NCI-H2227 treated with DMSO at 0.1 percent for 48 hours (cell line): ENCODE data around the gene SPATA6.

Experiments
- DNase-seq: peaks from one replicate; lab custom pipeline; 2025; lab: John Stamatoyannopoulos, UW

The SPATA6 gene

GRCh38 chr1:48251821-48252220 lies 220.2 kb downstream of the SPATA6 start:
- no peak for DNase-seq

DNA sequence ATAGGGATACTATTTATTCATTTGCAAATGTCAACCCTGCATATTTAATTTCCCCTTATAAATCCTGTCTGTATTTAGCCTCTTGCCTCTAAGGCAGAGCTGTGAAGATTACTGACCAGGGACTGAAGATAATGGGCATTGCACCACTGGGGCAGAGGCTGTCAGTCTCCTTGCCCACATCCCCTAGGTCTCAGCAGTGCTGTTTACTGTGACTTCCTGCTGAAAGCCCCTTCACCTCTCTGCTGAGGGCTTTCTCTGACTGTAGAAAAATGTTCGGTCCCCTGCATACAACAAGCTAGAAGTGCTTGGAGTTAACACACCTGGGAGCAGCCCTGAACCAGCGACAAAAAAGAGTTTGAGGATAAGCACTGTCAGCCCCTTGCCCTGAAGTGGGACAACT lies 220.7 kb downstream of the SPATA6 start:
- no peak for DNase-seq

DNA sequence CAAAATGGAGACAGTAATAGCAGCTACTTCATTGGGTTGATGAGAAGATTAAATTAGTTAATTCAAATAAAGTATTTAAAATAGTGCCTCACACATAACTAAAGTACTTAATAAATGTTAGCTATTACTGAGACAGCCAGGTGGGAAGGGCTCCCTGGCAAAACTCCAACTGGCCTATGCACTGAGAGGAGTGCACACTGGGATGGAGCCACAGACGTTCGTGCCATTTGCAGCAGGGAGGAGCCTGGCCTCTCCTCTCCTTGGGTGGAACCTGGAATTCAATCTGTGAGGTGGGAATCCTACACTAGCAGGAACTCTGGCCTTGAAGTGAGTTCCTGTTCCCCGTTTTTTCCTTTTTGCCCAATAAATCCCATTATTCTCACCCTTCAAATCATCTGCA lies 221.4 kb downstream of the SPATA6 start:
- no peak for DNase-seq

DNA sequence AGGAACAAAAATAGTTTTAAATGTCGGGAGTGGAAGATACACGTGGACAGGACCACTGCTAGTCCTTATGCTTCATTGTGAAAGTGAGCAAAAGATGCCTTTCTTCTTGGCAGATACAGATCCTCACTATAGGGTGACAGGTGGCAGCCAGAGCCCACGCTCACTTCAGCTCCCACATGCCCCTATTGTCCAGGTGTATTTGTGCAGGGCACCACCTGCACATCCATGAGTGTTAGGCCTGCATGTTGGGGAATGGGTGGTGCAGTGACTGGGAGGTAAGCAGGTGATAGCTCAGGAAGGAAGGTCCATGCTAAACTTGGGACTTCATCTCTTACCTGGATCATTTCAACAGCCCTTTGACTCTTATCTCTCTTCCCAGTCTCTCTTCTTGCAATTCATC lies 222.1 kb downstream of the SPATA6 start:
- no peak for DNase-seq

DNA sequence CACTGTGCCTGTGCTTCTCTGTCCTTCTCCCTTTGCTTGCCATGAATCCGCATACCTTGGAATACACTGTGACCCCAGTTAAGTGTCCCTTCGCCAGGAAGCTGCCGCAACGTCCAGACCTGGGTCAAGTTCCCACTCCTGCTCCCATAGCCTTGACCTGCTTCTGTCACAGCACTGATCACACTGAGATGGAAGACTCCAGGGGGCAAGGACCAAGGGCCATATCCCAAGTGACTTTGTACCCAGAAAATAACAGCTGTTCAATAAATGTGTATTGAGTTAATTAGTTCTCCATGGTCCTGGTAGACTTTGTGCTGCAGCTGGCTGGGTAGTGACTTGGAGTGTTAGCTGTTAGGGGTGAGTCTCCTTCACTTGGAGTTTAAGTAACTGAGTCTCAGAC lies 223.6 kb downstream of the SPATA6 start:
- DNase-seq = no peak

- no peak for DNase-seq
Measured at GRCh38 chr1:48246727-48247126, 225.3 kb downstream of the SPATA6 start.
